ENCODE results near the gene TRPM4.

TRPM4 gene

GRCh38 chr19:49128545-49129237 lies 28.9 kb upstream of the TRPM4 start:
- DNase-seq (ENCODE audit: low read depth) = no peak
- TF ChIP-seq CTCF (IDR thresholded peaks at IDR 0.05; ENCODE audit: insufficient read depth, low read depth, low read length, missing control alignments) = no peak
- H3K4me3 ChIP-seq (ENCODE audit: low read length) = no peak overlapping the region

GRCh38 chr19:49129238-49129583 lies 28.4 kb upstream of the TRPM4 start:
- no peak overlapping the region for H3K4me3 ChIP-seq (ENCODE audit: low read length)
- no peak for DNase-seq (ENCODE audit: low read depth)
- TF ChIP-seq CTCF (IDR thresholded peaks at IDR 0.05; ENCODE audit: insufficient read depth, low read depth, low read length, missing control alignments) = no peak

GRCh38 chr19:49130325-49130724 lies 27.3 kb upstream of the TRPM4 start:
- no peak overlapping the region for H3K4me3 ChIP-seq (ENCODE audit: low read length)
- TF ChIP-seq CTCF (IDR thresholded peaks at IDR 0.05; ENCODE audit: insufficient read depth, low read depth, low read length, missing control alignments) = no peak
- DNase-seq (ENCODE audit: low read depth) = no peak

- no peak for TF ChIP-seq CTCF (IDR thresholded peaks at IDR 0.05; ENCODE audit: insufficient read depth, low read depth, low read length, missing control alignments)
- no peak for DNase-seq (ENCODE audit: low read depth)
- peak overlapping the region; percentile 30 for H3K4me3 ChIP-seq (ENCODE audit: low read length)
Measured at GRCh38 chr19:49132974-49133609, 24.5 kb upstream of the TRPM4 start.

- peak overlapping the region; percentile 30 for H3K4me3 ChIP-seq (ENCODE audit: low read length)
- no peak for TF ChIP-seq CTCF (IDR thresholded peaks at IDR 0.05; ENCODE audit: insufficient read depth, low read depth, low read length, missing control alignments)
Measured at GRCh38 chr19:49133621-49134454, 23.8 kb upstream of the TRPM4 start.

GRCh38 chr19:49135686-49136085 lies 21.9 kb upstream of the TRPM4 start:
- no peak overlapping the region for H3K4me3 ChIP-seq (ENCODE audit: low read length)
- DNase-seq (ENCODE audit: low read depth) = no peak
- no peak for TF ChIP-seq CTCF (IDR thresholded peaks at IDR 0.05; ENCODE audit: insufficient read depth, low read depth, low read length, missing control alignments)

More at GRCh38 chr19:49133621-49134454, 23.8 kb upstream of the TRPM4 start:
- DNase-seq (ENCODE audit: low read depth) = peak; percentile 86

Data from epithelial cell of esophagus (primary cell).